Activated CD8-positive, alpha-beta memory T cell treated with anti-CD3 and anti-CD28 coated beads, Interleukin-2, amount 50 U/mL, for 24 hours (primary cell): ENCODE data around the gene SPATA13.
"Not testable (repeated sequence)": the region's sequence is repeated elsewhere in the genome, so short reads cannot be mapped to it uniquely, and the experiment has no call there.

Experiments used
- DNase-seq: peaks from one replicate; pipeline ENCODE4 v3.0.0-alpha.2; 2020; ENCODE audit errors: extremely low read depth

The SPATA13 gene

GRCh38 chr13:24196593-24197197 lies 36.2 kb downstream of the SPATA13 start:
- DNase-seq: no peak

GRCh38 chr13:24199016-24199415 lies 38.5 kb downstream of the SPATA13 start:
- no peak for DNase-seq

GRCh38 chr13:24202215-24202614 lies 41.7 kb downstream of the SPATA13 start:
- no peak for DNase-seq

- DNase-seq: no peak
Measured at GRCh38 chr13:24203273-24203672, 42.8 kb downstream of the SPATA13 start.

DNA sequence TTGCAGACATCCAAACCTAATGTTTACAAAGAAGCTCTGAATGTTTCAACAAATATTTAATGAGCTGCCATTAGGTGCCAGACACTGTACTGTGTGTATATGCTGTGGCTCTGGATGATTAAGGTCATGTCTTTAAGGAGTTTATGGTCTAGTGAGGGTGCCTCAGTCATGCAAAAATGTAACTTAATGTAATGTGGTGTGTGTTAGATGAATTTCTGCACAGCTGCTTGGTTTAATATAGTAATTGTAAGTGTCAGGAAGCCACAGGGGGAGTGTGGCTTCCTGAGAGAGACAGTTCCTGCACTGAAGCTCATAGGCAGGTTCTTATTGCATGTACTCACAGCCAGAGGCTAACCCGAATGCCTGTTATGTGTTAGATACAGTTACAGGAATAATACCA lies 43.3 kb downstream of the SPATA13 start:
- no peak for DNase-seq

DNA sequence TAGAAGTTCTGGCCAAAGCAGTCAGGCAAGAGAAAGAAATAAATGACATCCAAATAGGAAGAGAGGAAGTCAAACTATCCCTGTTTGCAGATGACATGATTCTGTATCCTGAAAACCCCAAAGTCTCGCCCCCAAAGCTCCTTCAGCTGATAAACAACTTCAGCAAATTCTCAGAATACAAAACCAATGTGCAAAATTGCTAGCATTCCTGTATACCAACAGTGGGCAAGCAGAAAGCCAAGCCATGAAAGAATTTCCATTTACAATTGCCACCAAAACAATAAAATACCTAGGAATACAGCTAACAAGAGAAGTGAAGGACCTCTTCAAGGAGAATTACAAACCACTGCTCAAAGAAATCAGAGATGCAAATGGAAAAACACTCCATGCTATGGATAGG lies 44.6 kb downstream of the SPATA13 start:
- not testable (repeated sequence) for DNase-seq

GRCh38 chr13:24207841-24208667 lies 47.5 kb downstream of the SPATA13 start:
- no peak for DNase-seq

DNA sequence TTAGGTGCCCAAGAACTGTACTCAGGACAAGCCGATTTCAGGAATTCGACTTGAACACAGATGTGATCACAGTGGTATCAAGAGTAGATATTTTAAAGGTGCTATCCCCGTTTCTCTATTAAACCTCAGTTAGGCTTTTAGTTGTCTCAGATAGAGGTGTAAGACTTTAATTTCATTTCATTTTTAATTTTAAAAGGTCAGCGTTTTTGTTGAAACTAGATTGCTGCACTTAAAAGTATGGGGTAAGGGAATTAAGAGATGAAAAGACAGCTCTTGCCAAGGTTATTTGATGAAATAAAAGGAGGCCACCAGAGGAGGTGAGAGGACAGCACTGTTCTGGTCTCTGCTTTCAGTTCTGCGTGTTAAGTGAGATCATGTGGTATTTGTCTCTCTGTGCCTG lies 48.6 kb downstream of the SPATA13 start:
- DNase-seq: no peak

GRCh38 chr13:24212254-24212653 lies 51.7 kb downstream of the SPATA13 start:
- no peak for DNase-seq

GRCh38 chr13:24212674-24213073 lies 52.2 kb downstream of the SPATA13 start:
- DNase-seq: no peak

DNA sequence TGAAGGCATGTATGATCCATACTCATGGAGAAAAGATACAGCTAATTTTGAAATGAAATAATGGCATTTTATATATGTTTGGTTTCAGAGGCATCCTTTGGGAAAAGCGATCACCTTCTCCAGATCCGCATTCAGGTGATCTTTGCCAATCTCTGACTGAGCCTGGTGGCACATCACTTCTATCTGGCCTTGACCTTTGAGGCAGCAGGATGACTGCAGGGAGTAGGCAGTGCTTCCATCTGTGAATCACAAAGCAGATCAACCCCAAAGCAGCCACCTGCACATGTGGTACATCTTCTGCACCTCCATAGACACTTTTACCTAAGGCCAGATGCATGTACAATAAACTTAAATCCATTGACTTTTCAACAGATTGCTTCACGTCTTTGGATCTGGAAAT lies 53.4 kb downstream of the SPATA13 start:
- no peak for DNase-seq

GRCh38 chr13:24214528-24214927 lies 54.0 kb downstream of the SPATA13 start:
- no peak for DNase-seq

DNA sequence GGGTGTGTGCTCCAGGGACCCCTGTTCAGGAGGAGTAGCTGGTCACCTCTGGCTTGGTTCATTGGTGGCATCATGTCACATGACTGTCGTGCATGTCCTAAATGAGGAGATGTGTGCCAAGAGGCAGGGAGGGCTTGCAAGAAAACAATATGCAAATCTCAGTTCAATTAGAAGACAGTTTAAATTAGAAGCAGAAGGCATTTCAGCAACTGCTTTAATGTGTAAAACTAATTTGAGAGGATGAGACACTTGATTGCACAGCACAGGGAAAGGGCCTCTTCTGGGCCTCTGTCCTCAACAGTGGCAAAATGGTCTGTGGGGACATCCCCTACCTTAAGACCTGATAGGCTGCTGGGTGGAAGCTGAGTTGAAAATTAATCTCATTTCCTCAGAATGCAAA lies 54.6 kb downstream of the SPATA13 start:
- no peak for DNase-seq

- no peak for DNase-seq
Measured at GRCh38 chr13:24215732-24216131, 55.2 kb downstream of the SPATA13 start.

- DNase-seq: no peak
Measured at GRCh38 chr13:24216176-24216575, 55.7 kb downstream of the SPATA13 start.

DNA sequence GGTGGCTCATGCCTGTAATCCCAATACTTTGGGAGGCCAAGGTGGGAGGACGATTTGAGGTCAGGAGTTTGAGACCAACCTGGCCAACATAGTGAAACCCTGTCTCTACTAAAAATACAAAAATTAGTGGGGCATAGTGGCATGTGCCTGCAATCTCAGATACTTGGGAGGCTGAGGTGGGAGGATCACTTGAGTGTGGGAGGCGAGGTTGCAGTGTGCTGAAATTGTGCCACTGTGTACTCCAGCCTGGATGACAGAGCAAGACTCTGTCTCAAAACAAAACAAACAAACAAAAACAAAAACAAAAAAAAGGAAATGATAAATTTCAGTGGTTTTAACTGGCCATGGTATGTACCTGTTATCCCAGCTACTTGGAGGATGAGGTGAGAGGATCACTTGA lies 56.3 kb downstream of the SPATA13 start:
- not testable (repeated sequence) for DNase-seq

DNA sequence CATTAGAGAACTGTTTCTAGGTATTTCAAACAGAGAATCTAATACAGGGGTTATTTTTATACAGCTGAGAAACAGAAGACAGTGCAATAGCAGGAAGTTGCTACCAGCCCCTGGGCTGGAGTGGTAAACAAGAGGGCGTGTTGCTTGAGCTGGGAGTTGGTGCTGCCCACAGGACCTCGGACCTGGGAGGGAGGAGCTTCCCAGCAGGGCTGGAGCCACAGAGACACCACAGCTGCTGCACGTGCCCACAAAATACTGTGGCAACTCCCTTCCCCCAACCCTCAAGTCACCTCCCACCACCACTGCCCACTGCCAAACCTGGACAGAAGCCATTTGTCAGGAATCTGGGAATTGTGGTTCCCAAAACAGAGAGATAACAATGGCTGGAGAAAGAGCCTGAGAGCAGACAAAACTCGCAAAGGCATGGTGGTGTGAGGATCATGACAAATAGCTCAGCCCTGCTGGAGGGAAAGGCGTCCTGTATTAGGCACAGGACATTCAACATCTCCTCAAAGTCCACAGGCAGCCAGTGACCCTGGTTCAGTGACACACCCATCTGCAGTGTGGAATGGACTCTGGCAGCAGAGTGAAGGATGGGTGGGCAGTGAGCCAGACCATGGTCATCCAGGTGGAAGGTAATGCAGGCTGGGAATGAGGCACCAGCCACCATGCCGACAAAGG lies 57.2 kb downstream of the SPATA13 start:
- no peak for DNase-seq

GRCh38 chr13:24218338-24218737 lies 57.8 kb downstream of the SPATA13 start:
- no peak for DNase-seq

GRCh38 chr13:24218977-24219376 lies 58.5 kb downstream of the SPATA13 start:
- DNase-seq: no peak

GRCh38 chr13:24220086-24220703 lies 59.7 kb downstream of the SPATA13 start:
- DNase-seq: peak; percentile 30

- DNase-seq: no peak
Measured at GRCh38 chr13:24221007-24221406, 60.5 kb downstream of the SPATA13 start.

- no peak for DNase-seq
Measured at GRCh38 chr13:24222756-24223155, 62.2 kb downstream of the SPATA13 start.
